ENCODE results near the gene GSPT1.

DNA sequence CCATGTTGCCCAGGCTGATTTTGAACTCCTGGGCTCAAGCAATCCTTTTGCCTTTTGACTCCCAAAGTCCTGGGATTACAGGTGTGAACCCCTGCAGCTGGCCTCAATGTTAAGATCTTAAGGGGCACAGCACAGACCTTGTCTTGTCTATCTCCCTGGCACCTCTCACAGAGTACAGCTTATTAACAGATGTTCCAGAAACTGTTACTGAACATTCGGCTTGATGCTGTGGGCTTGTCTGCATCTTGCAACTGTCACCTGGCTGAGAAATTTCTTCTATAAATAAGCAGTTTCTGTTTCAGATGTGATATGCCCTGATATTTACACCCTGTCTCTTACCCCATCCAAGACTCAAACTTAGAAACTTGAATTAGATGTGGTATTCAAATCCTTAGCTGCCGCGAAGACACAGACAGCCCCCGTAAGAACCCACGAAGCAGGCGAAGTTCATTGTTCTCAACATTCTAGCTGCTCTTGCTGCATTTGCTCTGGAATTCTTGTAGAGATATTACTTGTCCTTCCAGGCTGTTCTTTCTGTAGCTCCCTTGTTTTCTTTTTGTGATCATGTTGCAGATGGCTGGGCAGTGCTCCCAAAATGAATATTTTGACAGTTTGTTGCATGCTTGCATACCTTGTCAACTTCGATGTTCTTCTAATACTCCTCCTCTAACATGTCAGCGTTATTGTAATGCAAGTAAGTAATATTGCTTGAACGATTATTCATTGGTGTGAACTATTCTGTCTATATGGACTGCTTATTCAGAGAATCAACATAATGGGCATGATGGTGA lies 49.2 kb upstream of the GSPT1 start, which contains the start of gene TNFRSF17:
- TF ChIP-seq, protein P1, sequence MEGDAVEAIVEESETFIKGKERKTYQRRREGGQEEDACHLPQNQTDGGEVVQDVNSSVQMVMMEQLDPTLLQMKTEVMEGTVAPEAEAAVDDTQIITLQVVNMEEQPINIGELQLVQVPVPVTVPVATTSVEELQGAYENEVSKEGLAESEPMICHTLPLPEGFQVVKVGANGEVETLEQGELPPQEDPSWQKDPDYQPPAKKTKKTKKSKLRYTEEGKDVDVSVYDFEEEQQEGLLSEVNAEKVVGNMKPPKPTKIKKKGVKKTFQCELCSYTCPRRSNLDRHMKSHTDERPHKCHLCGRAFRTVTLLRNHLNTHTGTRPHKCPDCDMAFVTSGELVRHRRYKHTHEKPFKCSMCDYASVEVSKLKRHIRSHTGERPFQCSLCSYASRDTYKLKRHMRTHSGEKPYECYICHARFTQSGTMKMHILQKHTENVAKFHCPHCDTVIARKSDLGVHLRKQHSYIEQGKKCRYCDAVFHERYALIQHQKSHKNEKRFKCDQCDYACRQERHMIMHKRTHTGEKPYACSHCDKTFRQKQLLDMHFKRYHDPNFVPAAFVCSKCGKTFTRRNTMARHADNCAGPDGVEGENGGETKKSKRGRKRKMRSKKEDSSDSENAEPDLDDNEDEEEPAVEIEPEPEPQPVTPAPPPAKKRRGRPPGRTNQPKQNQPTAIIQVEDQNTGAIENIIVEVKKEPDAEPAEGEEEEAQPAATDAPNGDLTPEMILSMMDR (IDR thresholded peaks at IDR 0.05; ENCODE audit: borderline replicate concordance, extremely low read depth, low read length, poor library complexity, severe bottlenecking): no peak
- no peak for TF ChIP-seq EZH2 (IDR thresholded peaks at IDR 0.05; ENCODE audit: borderline replicate concordance, low read depth, low read length, severe bottlenecking)

Measured in DND-41 (cell line).